GM23248 (cell line): Measurements from ENCODE around the gene MTMR6.

Experiments
- EZH2 ChIP-seq: fragments of 200-600 bp; sonication (generic); IDR thresholded peaks from 2 replicates; pipeline ENCODE4 v1.6.1; 2018; ENCODE audit warnings: antibody characterized with exemption, mild to moderate bottlenecking; ENCODE audit not compliant: insufficient read depth, poor library complexity, severe bottlenecking
- EZH2phosphoT487 ChIP-seq: fragments of 200-600 bp; sonication (generic); IDR thresholded peaks from 2 replicates; pipeline ENCODE4 v1.6.1; 2018; ENCODE audit warnings: antibody characterized with exemption, moderate library complexity, mild to moderate bottlenecking, low read depth; ENCODE audit not compliant: insufficient read depth

- TF ChIP-seq EZH2phosphoT487 (no peak), EZH2 (no peak)
These were observed 10.5 kb downstream of the MTMR6 start for GRCh38 chr13:25276748-25277147.
